ENCODE data around the gene ZDBF2.

DNA sequence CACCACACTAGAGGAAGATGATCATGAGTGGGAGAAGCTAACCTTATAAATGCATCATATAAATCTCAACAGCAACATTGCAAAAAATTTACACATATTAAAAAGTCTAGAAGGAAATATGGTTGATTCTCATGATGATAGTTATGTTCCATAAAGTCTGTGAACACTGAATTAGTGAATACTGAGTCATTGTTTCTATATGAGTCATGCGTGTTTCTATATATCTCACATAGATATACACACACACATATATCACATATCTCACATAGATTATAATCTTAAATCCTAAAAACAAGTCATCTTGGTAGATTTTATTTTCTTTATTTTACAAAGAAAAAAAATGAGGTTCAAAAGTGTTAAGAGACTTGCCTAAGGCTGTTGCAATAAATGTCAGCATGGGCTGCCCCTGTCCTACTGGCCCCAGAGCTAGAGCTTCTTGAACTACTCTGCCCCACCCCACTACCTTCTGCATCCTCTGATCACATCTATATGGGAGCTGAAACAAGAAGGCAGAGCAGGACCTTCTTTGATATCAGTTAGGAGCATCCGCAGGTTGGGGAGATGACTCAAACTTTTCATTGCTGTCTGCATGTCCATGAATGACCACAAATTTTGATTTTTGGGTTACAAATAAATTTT, 87.1 kb downstream of the ZDBF2 start:
- TF ChIP-seq, protein P1, sequence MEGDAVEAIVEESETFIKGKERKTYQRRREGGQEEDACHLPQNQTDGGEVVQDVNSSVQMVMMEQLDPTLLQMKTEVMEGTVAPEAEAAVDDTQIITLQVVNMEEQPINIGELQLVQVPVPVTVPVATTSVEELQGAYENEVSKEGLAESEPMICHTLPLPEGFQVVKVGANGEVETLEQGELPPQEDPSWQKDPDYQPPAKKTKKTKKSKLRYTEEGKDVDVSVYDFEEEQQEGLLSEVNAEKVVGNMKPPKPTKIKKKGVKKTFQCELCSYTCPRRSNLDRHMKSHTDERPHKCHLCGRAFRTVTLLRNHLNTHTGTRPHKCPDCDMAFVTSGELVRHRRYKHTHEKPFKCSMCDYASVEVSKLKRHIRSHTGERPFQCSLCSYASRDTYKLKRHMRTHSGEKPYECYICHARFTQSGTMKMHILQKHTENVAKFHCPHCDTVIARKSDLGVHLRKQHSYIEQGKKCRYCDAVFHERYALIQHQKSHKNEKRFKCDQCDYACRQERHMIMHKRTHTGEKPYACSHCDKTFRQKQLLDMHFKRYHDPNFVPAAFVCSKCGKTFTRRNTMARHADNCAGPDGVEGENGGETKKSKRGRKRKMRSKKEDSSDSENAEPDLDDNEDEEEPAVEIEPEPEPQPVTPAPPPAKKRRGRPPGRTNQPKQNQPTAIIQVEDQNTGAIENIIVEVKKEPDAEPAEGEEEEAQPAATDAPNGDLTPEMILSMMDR (IDR thresholded peaks at IDR 0.05): no peak
- no peak for TF ChIP-seq POLR2A (IDR thresholded peaks at IDR 0.05)
- no peak for TF ChIP-seq EP300 (IDR thresholded peaks at IDR 0.05)
